KOPT-K1 (cell line): Measurements from ENCODE around the gene OSBPL2.

Experiments used
- H3K27ac ChIP-seq: fragments of 200-600 bp; sonication (generic); 2 replicates; pipeline ENCODE4 v1.5.1; 2016; ENCODE audit warnings: antibody characterized with exemption, mild to moderate bottlenecking, low read depth, low read length; ENCODE audit not compliant: poor library complexity, severe bottlenecking
- H3K36me3 ChIP-seq: fragments of 200-600 bp; sonication (generic); 2 replicates; pipeline ENCODE4 v1.5.1; 2017; ENCODE audit warnings: antibody characterized with exemption, mild to moderate bottlenecking, low read length, moderate library complexity; ENCODE audit not compliant: insufficient read depth
- H3K9me3 ChIP-seq: fragments of 200-600 bp; sonication (generic); 2 replicates; pipeline ENCODE4 v1.5.1; 2017; ENCODE audit warnings: antibody characterized with exemption, low read length, mild to moderate bottlenecking; ENCODE audit not compliant: insufficient read depth, poor library complexity, severe bottlenecking

OSBPL2 gene

GRCh38 chr20:62294516-62294915 lies 56.2 kb downstream of the OSBPL2 start:
- H3K27ac ChIP-seq, result no peak overlapping the region
- peaks cover 30% of the 10 kb centered on the region; the same call in 1 of the 2 replicates for H3K36me3 ChIP-seq
- no peaks in the 10 kb centered on the region for H3K9me3 ChIP-seq

- Histone ChIP-seq H3K36me3 (peaks cover 25% of the 10 kb centered on the region; the same call in 1 of the 2 replicates), H3K27ac (no peak overlapping the region)
These were observed 58.6 kb downstream of the OSBPL2 start for GRCh38 chr20:62296724-62297448.

GRCh38 chr20:62297449-62298227 lies 59.3 kb downstream of the OSBPL2 start:
- no peaks in the 10 kb centered on the region for H3K9me3 ChIP-seq
- peaks cover 20% of the 10 kb centered on the region; the same call in 1 of the 2 replicates for H3K36me3 ChIP-seq
- H3K27ac ChIP-seq, result no peak overlapping the region

More at GRCh38 chr20:62296724-62297448, 58.6 kb downstream of the OSBPL2 start:
- no peaks in the 10 kb centered on the region for H3K9me3 ChIP-seq

GRCh38 chr20:62298577-62299249 lies 60.4 kb downstream of the OSBPL2 start:
- Histone ChIP-seq H3K9me3 (no peaks in the 10 kb centered on the region), H3K36me3 (peaks cover 18% of the 10 kb centered on the region; the same call in 1 of the 2 replicates), H3K27ac (no peak overlapping the region)

GRCh38 chr20:62299666-62300236 lies 61.4 kb downstream of the OSBPL2 start:
- no peak overlapping the region for H3K27ac ChIP-seq
- no peaks in the 10 kb centered on the region for H3K9me3 ChIP-seq
- H3K36me3 ChIP-seq, result peaks cover 20% of the 10 kb centered on the region

GRCh38 chr20:62300319-62300718 lies 62.0 kb downstream of the OSBPL2 start:
- H3K36me3 ChIP-seq, result peaks cover 22% of the 10 kb centered on the region
- H3K9me3 ChIP-seq, result no peaks in the 10 kb centered on the region
- no peak overlapping the region for H3K27ac ChIP-seq

GRCh38 chr20:62301111-62301668 lies 62.9 kb downstream of the OSBPL2 start:
- no peak overlapping the region for H3K27ac ChIP-seq

GRCh38 chr20:62301773-62302340 lies 63.5 kb downstream of the OSBPL2 start:
- H3K36me3 ChIP-seq, result peaks cover 28% of the 10 kb centered on the region
- H3K27ac ChIP-seq, result peak overlapping the region; percentile 73
- no peaks in the 10 kb centered on the region for H3K9me3 ChIP-seq

More at GRCh38 chr20:62301111-62301668, 62.9 kb downstream of the OSBPL2 start:
- Histone ChIP-seq H3K9me3 (no peaks in the 10 kb centered on the region), H3K36me3 (peaks cover 22% of the 10 kb centered on the region)

- Histone ChIP-seq H3K9me3 (no peaks in the 10 kb centered on the region), H3K27ac (peak within 1 kb of the TSS; percentile 73), H3K36me3 (peaks cover 34% of the 10 kb centered on the region)
These were observed 64.2 kb downstream of the OSBPL2 start, which contains the start of gene ADRM1 for GRCh38 chr20:62302341-62303061. TSS of gene ADRM1 (plus strand) at chr20:62302997. CDS start at chr20:62303569, 572 bp downstream.

GRCh38 chr20:62303062-62303339 lies 64.7 kb downstream of the OSBPL2 start:
- H3K36me3 ChIP-seq, result peaks cover 39% of the 10 kb centered on the region
- H3K27ac ChIP-seq, result peak overlapping the region; percentile 73
- no peaks in the 10 kb centered on the region for H3K9me3 ChIP-seq

GRCh38 chr20:62303340-62304226 lies 65.3 kb downstream of the OSBPL2 start:
- no peaks in the 10 kb centered on the region for H3K9me3 ChIP-seq
- peaks cover 45% of the 10 kb centered on the region for H3K36me3 ChIP-seq
- peak overlapping the region; percentile 73 for H3K27ac ChIP-seq

- H3K27ac ChIP-seq, result peak overlapping the region; percentile 73
- no peaks in the 10 kb centered on the region for H3K9me3 ChIP-seq
- peaks cover 52% of the 10 kb centered on the region for H3K36me3 ChIP-seq
These were observed 66.2 kb downstream of the OSBPL2 start for GRCh38 chr20:62304331-62305148.
